Smooth muscle cell (in vitro differentiated cells): ENCODE results near the gene LPP. TPM values are rescaled to one million over a fixed set of nuclear protein-coding genes. Genes with fewer than 3 reads are reported as not detected.

Source experiments
- DNase-seq: peaks from one replicate; lab custom pipeline; 2025; ENCODE audit not compliant: unreplicated experiment; lab: John Stamatoyannopoulos, UW
- H2AFZ ChIP-seq: fragments of 200-600 bp; sonication (generic); 2 replicates; pipeline ENCODE4 v1.6.0; 2016; ENCODE audit warnings: antibody characterized with exemption, low read depth, mild to moderate bottlenecking
- H3F3A ChIP-seq: fragments of 200-600 bp; sonication (generic); 2 replicates; pipeline ENCODE4 v1.6.0; 2017; ENCODE audit warnings: antibody characterized with exemption, low read depth
- H3K27ac ChIP-seq: fragments of 200-600 bp; sonication (generic); 2 replicates; pipeline ENCODE4 v1.5.1; 2016; ENCODE audit warnings: low read depth, mild to moderate bottlenecking
- H3K27me3 ChIP-seq: fragments of 200-600 bp; sonication (generic); 2 replicates; pipeline ENCODE4 v1.6.1; 2016; ENCODE audit warnings: low read depth, mild to moderate bottlenecking
- H3K36me3 ChIP-seq: fragments of 200-600 bp; sonication (generic); 2 replicates; pipeline ENCODE4 v1.5.1; 2016; ENCODE audit warnings: low read depth
- H3K4me1 ChIP-seq: fragments of 200-600 bp; sonication (generic); 2 replicates; pipeline ENCODE4 v1.5.1; 2016; ENCODE audit warnings: low read depth
- H3K4me2 ChIP-seq: fragments of 200-600 bp; sonication (generic); 2 replicates; pipeline ENCODE4 v1.6.0; 2016; ENCODE audit warnings: mild to moderate bottlenecking
- H3K4me3 ChIP-seq: fragments of 200-600 bp; sonication (generic); 2 replicates; pipeline ENCODE4 v1.5.1; 2016; ENCODE audit warnings: mild to moderate bottlenecking
- H3K79me2 ChIP-seq: fragments of 200-600 bp; sonication (generic); 2 replicates; pipeline ENCODE4 v1.6.0; 2016; ENCODE audit warnings: low read depth, mild to moderate bottlenecking
- H3K9ac ChIP-seq: fragments of 200-600 bp; sonication (generic); 2 replicates; pipeline ENCODE4 v1.6.0; 2016; ENCODE audit warnings: low read depth
- H3K9me3 ChIP-seq: fragments of 200-600 bp; sonication (generic); replicated peaks from 2 replicates; pipeline ENCODE4 v1.5.1; 2016; ENCODE audit warnings: low read depth
- H4K20me1 ChIP-seq: fragments of 200-600 bp; sonication (generic); 2 replicates; pipeline ENCODE4 v1.6.0; 2016; ENCODE audit warnings: low read depth
- CTCF ChIP-seq: fragments of 200-600 bp; sonication (generic); IDR thresholded peaks from 2 replicates; pipeline ENCODE4 v1.5.1; 2017; ENCODE audit warnings: borderline replicate concordance, mild to moderate bottlenecking, antibody characterized with exemption; ENCODE audit not compliant: insufficient read depth, poor library complexity, severe bottlenecking
- WGBS: methylation state at CpG from one replicate; pipeline ENCODE4 v1.1.7; 2016; ENCODE audit warnings: low lambda C conversion rate; 5-methylcytosine and 5-hydroxymethylcytosine counted together
- polyA plus RNA-seq: library from polyadenylated mRNA; unstranded; fragments of >200 nt; fragmentation: Nextera tagmentation; extraction: Ambion mirVana; gene quantifications from 2 replicates; pipeline ENCODE4 v1.2.1, GENCODE V29; 2016
- total RNA-seq: library from RNA; depleted of rRNA; stranded (reverse); fragments of >200 nt; gene quantifications from 2 replicates; pipeline ENCODE4 v1.2.3, GENCODE V29; 2014

LPP gene
- total and polyA plus RNA-seq, 2 experiments from 2014 or later: 42.3 to 128 TPM

- Histone ChIP-seq H3K4me2 (peak overlapping the region; percentile 85), H3K4me1 (peaks cover 87% of the 10 kb centered on the region), H3K9ac (no peak overlapping the region), H3K79me2 (peaks cover 23% of the 10 kb centered on the region), H4K20me1 (peaks cover 13% of the 10 kb centered on the region), H3K27me3 (no peaks in the 10 kb centered on the region), H3K36me3 (no peaks in the 10 kb centered on the region), H2AFZ (no peak overlapping the region), H3K27ac (peak overlapping the region; percentile 96), H3K4me3 (no peak overlapping the region), H3K9me3 (no peaks in the 10 kb centered on the region), H3F3A (peaks cover 54% of the 10 kb centered on the region)
- 70% methylated on average over 7 of the region's 7 CpGs for WGBS
- no peak for DNase-seq
- no peak for TF ChIP-seq CTCF
These were observed 113.9 kb downstream of the LPP start for GRCh38 chr3:188267790-188268335.

GRCh38 chr3:188268336-188268735, 114.4 kb downstream of the LPP start:
- peaks cover 23% of the 10 kb centered on the region for H3K79me2 ChIP-seq
- no peak for TF ChIP-seq CTCF
- H3K4me1 ChIP-seq: peaks cover 85% of the 10 kb centered on the region
- peaks cover 50% of the 10 kb centered on the region for H3F3A ChIP-seq
- no peak overlapping the region for H3K4me2 ChIP-seq
- H4K20me1 ChIP-seq: peaks cover 8% of the 10 kb centered on the region
- WGBS: 84% methylated on average over 5 of the region's 5 CpGs
- H2AFZ ChIP-seq: no peak overlapping the region
- DNase-seq: no peak
- no peak overlapping the region for H3K9ac ChIP-seq
- H3K9me3 ChIP-seq: no peaks in the 10 kb centered on the region
- H3K27me3 ChIP-seq: no peaks in the 10 kb centered on the region
- no peak overlapping the region for H3K4me3 ChIP-seq
- peak overlapping the region; percentile 96 for H3K27ac ChIP-seq
- H3K36me3 ChIP-seq: no peaks in the 10 kb centered on the region

- Histone ChIP-seq H3K79me2 (peaks cover 23% of the 10 kb centered on the region), H3K9ac (no peak overlapping the region), H2AFZ (no peak overlapping the region), H3K36me3 (no peaks in the 10 kb centered on the region), H3K9me3 (no peaks in the 10 kb centered on the region), H4K20me1 (peaks cover 1% of the 10 kb centered on the region), H3K4me3 (no peak overlapping the region), H3K4me1 (peaks cover 78% of the 10 kb centered on the region), H3F3A (peaks cover 43% of the 10 kb centered on the region), H3K4me2 (no peak overlapping the region), H3K27ac (peak overlapping the region; percentile 96), H3K27me3 (no peaks in the 10 kb centered on the region)
- no peak for DNase-seq
- TF ChIP-seq CTCF: no peak
- WGBS: 69% methylated on average over 4 of the region's 4 CpGs
These were observed 115.1 kb downstream of the LPP start for GRCh38 chr3:188269040-188269439.

DNA sequence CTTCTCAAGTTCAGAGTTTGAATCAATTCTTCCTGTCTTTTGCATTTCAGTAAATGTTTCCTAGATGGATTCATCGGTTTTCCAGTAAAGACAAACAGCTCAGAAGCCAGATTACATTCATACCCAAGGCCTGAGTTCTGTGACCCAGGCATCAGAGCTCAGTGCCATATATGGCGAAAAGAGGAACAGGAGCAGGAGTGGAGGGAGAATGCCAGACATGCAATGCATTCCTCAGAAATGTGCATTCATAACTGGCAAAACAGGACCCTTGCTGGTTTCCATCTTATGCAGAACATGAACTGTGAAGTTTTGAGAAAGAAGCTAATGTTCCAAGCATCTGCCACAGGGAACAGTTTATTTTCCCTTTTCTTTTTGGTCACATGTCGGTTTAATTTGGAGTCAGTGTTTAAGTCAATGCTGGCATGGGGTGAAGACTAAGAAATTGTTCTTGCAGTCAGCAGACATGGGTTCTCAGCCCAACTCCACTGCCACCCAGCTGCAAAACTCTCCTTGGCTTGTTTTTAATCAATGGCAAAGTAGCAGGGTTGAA, 116.5 kb downstream of the LPP start:
- WGBS: 21% methylated on average over 3 of the region's 3 CpGs
- Histone ChIP-seq H2AFZ (no peak overlapping the region), H3K4me2 (peak overlapping the region; percentile 83), H3K4me1 (peaks cover 64% of the 10 kb centered on the region), H3K27me3 (no peaks in the 10 kb centered on the region), H3K79me2 (peaks cover 33% of the 10 kb centered on the region), H3K4me3 (no peak overlapping the region), H3F3A (peaks cover 34% of the 10 kb centered on the region), H3K36me3 (no peaks in the 10 kb centered on the region), H3K27ac (peak overlapping the region; percentile 96), H3K9me3 (no peaks in the 10 kb centered on the region), H4K20me1 (peaks cover 14% of the 10 kb centered on the region), H3K9ac (peak overlapping the region; percentile 60)
- TF ChIP-seq CTCF: no peak
- no peak for DNase-seq
